Stimulated activated CD8-positive, alpha-beta memory T cell treated with anti-CD3 and anti-CD28 coated beads, Interleukin-12 subunit alpha, Interleukin-12 subunit beta, amount 100 ng/mL, for 4 hours (primary cell): ENCODE measurements around the gene ALPK3.

Experiments
- DNase-seq: peaks from one replicate; pipeline ENCODE4 v3.0.0-alpha.2; 2020; ENCODE audit warnings: low read depth

ALPK3 gene

DNA sequence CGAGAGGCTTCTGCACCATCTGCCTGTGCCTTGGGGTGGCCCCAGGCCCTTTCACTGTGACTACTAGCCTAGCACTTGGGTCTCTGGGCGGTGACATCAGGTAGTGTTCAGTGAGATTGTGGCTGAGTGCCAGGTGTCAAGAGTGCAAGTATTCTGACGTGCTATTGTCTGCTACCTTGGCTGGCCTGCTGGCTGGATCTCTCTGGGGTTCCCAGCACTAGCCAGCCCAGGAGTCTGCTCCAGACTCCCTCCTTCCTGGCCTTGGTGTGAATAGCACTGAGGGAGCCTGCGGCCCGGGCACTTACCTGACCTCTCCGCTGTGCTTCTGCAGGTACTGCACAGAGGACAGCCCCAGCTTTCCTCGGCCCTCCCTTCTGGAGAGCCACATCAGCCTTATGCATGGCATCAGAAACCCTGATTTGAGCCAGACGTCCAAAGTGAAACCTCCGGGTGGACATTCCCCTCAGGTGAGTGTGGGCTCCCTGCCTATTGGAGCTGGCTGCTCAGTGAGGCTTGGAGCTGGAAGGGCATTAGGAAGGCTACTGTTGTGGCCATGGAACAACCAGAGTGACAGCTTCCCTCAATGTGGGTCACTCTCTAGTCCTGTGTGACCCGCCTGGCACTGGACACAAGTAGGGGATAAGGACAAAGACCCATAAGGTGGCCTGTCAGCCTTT is 17.5 kb upstream of the ALPK3 start:
- no peak for DNase-seq

GRCh38 chr15:84800365-84800806 is 16.8 kb upstream of the ALPK3 start:
- no peak for DNase-seq

DNA sequence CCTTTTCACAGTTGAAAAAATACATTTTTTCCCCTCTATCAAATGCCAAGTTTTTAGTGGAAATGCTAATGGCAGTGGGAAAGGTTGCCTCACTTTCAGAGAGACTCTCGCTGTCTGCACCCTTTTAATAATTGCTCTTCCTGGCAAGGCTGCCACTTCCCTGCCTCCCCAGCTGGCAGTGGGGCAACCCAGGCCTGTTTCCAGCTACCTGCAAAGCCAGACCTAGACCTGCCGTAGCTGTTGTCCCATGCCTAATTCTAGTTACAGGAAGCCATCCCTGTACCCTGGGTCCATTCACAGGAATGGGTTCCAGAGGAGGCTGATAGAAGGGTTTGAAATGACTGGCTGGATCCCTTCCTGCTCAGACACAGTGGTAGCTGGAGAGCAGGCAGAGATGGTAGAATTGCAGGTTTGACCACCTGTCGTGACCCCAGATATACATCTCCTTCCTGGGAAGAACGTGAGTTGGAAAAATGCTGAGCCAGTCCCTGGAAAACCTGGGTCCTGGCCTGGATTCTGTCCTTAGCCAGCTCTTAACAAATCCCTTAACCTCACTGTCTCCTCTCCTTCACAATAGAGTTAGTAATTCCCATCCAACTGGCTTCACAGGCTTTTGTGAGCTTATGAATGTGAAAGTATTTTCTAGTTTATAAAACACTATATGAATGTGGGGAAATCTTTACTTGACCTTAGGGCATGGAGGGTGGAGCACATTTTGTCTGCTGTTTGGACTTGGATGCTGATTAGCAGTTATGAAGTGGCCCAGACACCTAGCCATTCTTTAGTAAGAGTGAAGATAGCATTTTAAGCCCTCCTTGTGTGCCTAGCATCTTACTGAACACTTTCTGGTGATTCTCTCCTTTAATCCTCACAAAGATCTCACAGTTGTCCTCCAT is 12.9 kb upstream of the ALPK3 start:
- DNase-seq: no peak

DNA sequence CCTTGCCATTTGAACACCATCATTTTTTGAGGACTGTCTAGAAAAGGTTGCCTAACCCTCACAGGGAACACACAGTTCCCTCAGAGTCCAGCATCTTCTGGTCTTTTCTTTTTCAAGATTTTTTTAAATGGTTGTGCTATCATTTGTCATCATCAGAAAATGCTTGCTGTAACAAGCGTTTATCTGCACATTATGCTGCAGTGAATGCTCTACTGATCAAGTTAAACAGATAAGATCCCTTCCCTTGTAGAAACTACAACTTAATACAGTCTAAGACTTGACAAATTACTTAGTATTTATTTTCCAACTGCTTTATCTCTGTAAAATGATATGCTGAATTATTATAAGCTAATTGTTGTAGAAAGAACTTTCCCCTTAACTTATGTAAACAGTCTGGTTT is 11.9 kb upstream of the ALPK3 start:
- DNase-seq: no peak

DNA sequence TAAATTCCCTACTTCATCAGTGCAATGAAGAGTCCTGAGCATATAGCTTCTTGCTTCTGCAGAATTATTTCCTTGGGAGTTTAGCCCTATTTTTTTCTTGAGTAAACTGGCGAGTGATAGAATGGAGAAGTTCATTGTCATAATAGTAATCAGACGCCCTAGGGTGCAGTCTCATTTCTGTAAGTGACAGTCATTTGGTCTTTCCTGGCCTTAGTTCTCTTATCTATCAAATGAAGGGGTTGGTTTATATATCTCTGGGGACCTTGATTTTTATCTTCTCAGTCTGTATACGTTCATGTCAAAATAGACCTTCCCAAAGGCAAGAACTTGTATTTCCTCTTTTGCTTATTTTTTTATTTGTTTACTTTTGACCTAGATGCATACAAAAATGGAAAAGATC is 9.9 kb upstream of the ALPK3 start:
- DNase-seq: no peak

- no peak for DNase-seq
These were observed 6.9 kb upstream of the ALPK3 start for GRCh38 chr15:84810073-84810840.

- no peak for DNase-seq
These were observed 6.0 kb upstream of the ALPK3 start for GRCh38 chr15:84811151-84811550.

- no peak for DNase-seq
These were observed 5.3 kb upstream of the ALPK3 start for GRCh38 chr15:84811828-84812227.

GRCh38 chr15:84812842-84813241 is 4.3 kb upstream of the ALPK3 start:
- DNase-seq: no peak

- DNase-seq: no peak
These were observed 3.7 kb upstream of the ALPK3 start for GRCh38 chr15:84813435-84813834.

- no peak for DNase-seq
These were observed 3.2 kb upstream of the ALPK3 start for GRCh38 chr15:84813931-84814330.

GRCh38 chr15:84814916-84815315 is 2.2 kb upstream of the ALPK3 start:
- DNase-seq: no peak

- DNase-seq: no peak
These were observed 418 bp downstream of the ALPK3 start for GRCh38 chr15:84817466-84818081.

DNA sequence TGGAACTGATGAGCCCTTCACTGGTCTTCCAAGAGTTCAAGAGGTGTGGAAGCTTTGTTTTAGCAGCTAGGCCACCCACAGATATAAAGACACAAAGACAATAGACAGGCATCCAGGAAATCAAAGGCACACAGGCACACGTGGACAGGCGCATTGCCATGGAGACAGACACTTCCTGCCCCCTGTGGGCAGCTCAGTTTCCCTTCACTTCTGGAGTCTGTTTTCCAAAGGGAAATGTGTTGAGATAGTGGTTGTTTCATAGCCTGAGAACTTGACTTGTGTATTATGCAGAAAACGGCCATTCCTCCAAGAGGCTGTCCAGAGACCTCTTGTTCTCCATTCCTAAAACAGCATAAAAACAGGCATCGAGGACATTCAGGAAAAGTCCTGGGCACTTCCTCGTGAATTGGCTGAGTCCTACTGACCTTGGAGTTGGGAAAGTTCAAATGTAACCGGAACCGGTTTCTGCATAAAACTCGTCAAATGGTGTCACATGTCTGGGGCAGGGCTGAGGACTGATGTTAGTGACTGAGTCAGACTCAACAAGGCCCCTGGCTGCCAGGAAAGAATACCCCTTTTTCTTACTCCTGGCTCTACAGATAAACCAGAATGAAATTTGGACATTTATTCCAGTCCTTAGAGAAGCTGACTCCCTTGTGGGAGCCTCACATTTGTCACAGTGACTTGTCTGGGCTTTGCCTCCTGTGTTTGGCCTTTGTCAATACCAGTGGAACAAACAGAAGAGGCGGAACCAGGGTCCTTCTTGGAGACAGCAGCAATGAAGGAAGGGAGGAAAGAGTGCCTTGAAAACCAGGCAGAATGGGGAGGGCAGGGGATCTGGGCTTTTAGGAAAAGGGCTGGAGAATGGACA is 1.3 kb downstream of the ALPK3 start:
- no peak for DNase-seq

- DNase-seq: no peak
These were observed 2.2 kb downstream of the ALPK3 start for GRCh38 chr15:84819291-84819768.

DNA sequence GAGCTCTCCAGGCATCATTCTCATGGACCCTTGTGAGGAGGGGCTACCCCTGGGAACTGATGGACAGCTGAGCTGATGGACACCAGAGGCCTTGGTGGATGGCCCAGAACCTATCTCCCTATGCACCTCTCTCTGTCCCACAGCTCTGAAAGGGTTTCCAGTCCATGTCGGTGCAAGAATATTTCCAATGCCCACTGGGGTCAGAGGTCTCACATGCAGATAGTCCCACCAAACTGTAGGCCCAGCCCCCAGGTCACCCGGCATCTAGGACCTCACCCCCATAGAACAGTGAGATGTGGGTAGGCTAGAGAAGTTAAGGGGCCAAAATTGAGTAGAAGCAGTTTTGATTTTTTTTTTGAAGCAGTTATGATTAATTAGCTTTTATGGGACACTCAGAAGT is 2.6 kb downstream of the ALPK3 start:
- DNase-seq: no peak

DNA sequence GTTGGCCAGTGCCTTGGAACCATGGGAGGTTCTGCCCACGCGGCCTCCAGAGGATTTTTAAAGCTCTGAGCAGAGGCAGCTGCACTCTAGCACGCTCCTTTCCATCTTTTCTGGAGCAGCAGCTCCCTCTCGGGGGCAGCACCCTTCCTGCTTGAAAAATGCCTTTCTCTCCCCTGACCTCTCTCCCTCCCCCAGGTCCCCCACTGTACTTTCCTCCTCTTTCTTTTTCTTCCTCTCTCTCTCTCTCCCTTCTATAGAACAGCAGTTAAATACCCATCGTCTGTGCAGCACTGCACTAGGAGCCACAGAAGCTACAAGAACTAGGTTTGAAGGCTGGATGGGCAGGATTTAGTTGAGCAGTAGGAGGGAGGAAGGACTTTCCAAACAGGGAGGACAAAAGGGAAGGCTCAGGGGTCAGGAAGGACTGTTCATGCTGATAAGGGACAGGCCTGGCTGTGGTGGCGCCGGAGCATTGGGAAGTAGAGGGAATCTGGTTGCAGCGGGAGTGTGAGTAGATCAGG is 4.4 kb downstream of the ALPK3 start:
- no peak for DNase-seq

DNA sequence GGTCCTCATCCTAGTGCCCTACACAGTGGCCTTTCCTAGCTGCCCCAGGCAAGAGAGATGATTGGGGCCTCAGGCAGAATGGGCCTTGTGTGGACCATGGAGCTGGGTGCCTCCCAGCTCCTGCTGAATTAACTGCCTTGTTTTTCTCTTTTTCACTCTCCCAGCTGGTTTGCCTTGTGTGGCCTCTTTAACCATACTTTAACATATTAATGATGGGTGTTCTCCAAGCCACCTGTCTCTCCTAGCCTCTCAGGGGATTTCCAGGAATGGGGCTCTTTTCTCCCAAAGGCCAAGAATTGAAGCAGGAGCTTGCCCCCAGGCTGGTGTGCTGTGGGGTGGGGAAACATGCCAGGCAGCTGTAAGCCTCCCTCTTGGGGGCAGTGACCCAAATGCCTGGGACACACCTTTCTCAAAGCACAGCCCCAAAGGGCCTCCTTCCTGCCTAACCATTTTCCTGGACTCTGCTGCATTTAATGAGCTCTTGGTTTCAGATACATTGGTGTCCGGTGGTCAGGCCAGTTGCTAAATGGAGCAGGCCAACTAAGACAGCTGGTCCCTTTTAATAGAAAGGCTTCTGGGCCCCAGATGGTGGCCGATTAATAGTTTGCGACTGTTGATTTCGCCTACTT is 5.6 kb downstream of the ALPK3 start:
- DNase-seq: no peak

- no peak for DNase-seq
These were observed 6.2 kb downstream of the ALPK3 start for GRCh38 chr15:84823282-84823878.
